IPS-18a (cell line): ENCODE data around the gene ARHGAP40.
A peak's percentile ranks its signal among the peaks of the same experiment; 100 is the strongest.

Experiments used
- H3K27ac ChIP-seq: one replicate; pipeline ENCODE4 v1.5.1; 2013; ENCODE audit warnings: low read length
- H3K27me3 ChIP-seq: one replicate; pipeline ENCODE4 v1.6.1; 2013; ENCODE audit warnings: mild to moderate bottlenecking, low read length; ENCODE audit not compliant: control insufficient read depth, insufficient read depth
- H3K36me3 ChIP-seq: one replicate; pipeline ENCODE4 v1.6.1; 2013; ENCODE audit warnings: low read depth, low read length; ENCODE audit not compliant: control insufficient read depth
- H3K4me1 ChIP-seq: one replicate; pipeline ENCODE4 v1.6.1; 2013; ENCODE audit warnings: low read depth, low read length; ENCODE audit not compliant: control insufficient read depth
- H3K4me3 ChIP-seq: one replicate; pipeline ENCODE4 v1.5.1; 2013; ENCODE audit warnings: low read length
- H3K9ac ChIP-seq: one replicate; pipeline ENCODE4 v1.6.1; 2013; ENCODE audit warnings: mild to moderate bottlenecking, low read length, moderate library complexity
- H3K9me3 ChIP-seq: one replicate; pipeline ENCODE4 v1.6.1; 2013; ENCODE audit warnings: low read depth, low read length; ENCODE audit not compliant: control insufficient read depth

The ARHGAP40 gene

DNA sequence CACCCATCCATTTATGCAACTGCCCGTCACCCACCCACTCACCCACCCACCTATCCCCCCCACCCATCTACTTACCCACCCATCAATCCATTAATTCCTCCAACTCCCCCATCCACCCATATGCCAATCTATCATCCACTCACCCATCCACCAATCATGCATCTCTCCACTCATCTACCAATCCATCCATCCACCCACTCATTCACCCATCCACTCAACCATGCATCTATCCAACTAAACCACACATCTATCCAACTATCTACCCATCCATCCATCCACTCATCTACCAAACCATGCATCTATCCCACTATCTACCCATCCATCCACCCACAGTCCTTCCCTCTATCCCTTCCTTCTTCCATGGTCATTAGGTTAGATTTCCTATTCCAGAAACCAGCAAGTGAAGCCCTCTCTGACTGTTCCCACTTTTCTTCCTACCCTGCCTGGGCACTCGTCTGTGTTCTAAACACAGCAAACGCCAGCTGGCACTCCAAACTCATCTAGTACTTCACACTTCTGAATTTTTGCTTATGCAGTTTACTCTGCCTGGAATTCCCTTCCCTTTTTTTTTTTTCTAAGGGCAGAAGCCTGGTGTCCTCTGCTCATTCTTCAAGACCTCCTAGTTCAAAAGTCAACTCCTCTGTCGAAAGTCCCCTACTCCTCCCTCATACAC, 43.1 kb downstream of the ARHGAP40 start:
- Histone ChIP-seq H3K4me3 (no peak overlapping the region), H3K4me1 (no peaks in the 10 kb centered on the region), H3K9ac (no peak overlapping the region), H3K27me3 (peaks cover 50% of the 10 kb centered on the region), H3K36me3 (no peaks in the 10 kb centered on the region), H3K27ac (no peak overlapping the region), H3K9me3 (no peaks in the 10 kb centered on the region)

DNA sequence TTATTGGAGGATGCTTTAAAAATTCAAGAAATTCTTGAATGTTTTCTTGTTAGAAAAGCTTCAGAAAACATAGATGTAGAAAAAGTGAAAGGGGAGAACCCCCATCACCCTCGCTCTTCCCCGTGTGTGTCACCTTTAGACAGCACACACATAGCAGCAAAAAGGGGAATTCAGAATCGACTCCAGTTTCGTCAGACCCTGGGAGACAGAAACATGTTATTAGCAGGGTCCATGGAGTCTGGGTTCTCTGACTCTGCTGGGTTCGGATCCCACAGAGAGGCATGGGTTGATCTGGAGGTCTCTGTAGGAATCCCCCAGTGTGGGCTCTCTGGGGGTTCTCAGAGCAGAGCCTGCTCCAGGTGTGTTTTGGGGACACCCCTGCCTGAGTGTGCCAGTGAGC, 43.7 kb downstream of the ARHGAP40 start:
- H3K36me3 ChIP-seq, result no peaks in the 10 kb centered on the region
- H3K27ac ChIP-seq, result no peak overlapping the region
- H3K9me3 ChIP-seq, result no peaks in the 10 kb centered on the region
- H3K4me1 ChIP-seq, result no peaks in the 10 kb centered on the region
- H3K27me3 ChIP-seq, result peaks cover 56% of the 10 kb centered on the region
- H3K9ac ChIP-seq, result no peak overlapping the region
- no peak overlapping the region for H3K4me3 ChIP-seq

DNA sequence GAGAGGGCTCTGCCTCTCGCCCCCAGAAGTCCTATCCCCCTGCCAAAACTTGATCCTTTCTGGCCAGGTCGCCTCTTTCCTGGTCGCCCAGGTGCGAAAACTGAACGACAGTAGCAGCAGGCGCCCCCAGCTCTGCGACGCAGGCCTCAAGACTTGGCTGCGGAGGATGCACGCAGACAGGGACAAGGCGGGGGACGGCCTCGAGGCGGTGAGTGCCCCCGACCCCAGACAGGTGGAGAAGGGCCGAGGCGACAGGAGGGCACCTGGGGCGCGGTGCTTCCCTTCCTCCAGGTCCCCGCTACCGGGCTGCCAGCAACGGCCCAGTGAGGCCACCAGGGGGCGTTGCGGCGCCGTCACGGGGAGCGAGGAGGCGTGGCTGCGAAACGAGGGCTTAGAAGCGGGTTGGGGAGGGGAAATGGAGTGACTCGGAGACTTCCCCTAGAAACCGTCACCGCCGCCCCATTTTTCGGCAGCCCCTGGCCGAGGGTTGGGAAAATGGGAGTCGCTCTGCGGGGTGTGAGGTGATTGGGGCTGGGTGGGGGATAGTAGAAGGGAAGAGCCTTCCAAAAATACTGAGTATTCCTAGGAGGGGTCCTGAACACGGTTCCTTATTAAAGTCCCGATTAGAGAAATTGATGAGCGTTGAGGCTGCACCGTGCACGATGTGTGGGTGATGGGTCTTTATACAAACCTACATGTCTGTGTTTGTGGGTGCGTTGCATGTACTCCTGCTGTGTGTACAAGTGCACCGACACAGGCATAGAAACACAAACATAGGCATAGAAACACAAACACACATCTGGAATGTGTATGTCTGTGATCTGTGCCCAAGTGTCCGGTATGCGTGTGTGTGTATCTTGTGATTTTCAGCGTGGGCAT, 44.6 kb downstream of the ARHGAP40 start:
- no peaks in the 10 kb centered on the region for H3K36me3 ChIP-seq
- H3K4me3 ChIP-seq, result peak overlapping the region; percentile 38
- no peaks in the 10 kb centered on the region for H3K9me3 ChIP-seq
- peaks cover 59% of the 10 kb centered on the region for H3K27me3 ChIP-seq
- no peak overlapping the region for H3K27ac ChIP-seq
- H3K9ac ChIP-seq, result no peak overlapping the region
- H3K4me1 ChIP-seq, result no peaks in the 10 kb centered on the region

DNA sequence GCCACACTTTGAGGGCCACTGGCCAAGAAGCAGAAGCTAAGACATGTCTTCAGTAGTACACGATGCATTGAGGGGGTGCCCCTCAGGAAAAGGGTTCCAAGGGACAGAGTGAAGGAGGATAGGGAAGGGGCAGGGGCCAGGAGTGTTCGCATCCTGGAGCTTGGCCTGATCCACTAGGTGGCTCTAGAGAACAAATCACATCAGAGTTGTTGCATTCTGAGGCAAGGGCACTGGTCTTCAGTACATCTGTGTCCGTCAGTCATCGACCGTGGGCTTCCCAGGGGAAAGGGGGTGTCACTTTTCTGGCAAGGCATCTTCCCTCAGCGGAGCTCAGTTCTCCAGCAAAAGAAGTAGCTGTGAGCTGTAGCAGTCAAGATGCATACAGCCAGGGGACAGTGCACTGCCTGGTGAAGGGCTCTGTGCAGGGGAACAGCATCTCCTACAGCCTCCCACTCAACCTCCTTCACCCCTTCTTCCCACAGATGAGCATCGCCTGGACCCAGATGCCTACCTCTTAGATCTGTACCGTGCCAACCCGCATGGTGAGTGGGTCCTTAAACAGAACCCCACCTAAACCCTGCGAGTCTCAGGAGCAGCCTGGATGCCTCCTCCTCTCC, 47.8 kb downstream of the ARHGAP40 start:
- no peaks in the 10 kb centered on the region for H3K9me3 ChIP-seq
- peaks cover 50% of the 10 kb centered on the region for H3K27me3 ChIP-seq
- no peak overlapping the region for H3K4me3 ChIP-seq

DNA sequence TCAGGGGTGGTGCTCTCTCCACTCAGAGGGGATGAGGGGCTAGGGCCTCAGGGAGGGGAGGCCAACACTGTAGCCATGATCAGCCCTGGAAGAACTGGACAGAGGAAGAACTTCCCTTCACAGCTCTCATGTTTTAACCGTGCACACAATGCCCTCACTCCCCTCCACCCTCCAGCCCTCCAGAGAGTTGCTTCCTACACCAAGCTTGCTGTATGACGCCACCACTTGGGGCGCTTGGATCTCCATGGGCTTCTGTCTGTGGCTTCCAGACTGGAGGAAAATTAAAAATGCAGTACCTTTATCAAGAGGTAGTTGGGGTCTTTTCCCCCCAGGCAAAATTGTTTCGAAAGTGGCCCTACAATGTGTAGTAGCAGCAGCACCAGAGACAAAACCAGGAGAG, 48.4 kb downstream of the ARHGAP40 start:
- Histone ChIP-seq H3K4me3 (no peak overlapping the region), H3K4me1 (no peaks in the 10 kb centered on the region), H3K27me3 (peaks cover 45% of the 10 kb centered on the region), H3K9ac (no peak overlapping the region), H3K36me3 (no peaks in the 10 kb centered on the region), H3K9me3 (no peaks in the 10 kb centered on the region), H3K27ac (no peak overlapping the region)

More for the DNA sequence above, 47.8 kb downstream of the ARHGAP40 start:
- Histone ChIP-seq H3K4me1 (no peaks in the 10 kb centered on the region), H3K27ac (no peak overlapping the region), H3K9ac (no peak overlapping the region), H3K36me3 (no peaks in the 10 kb centered on the region)

DNA sequence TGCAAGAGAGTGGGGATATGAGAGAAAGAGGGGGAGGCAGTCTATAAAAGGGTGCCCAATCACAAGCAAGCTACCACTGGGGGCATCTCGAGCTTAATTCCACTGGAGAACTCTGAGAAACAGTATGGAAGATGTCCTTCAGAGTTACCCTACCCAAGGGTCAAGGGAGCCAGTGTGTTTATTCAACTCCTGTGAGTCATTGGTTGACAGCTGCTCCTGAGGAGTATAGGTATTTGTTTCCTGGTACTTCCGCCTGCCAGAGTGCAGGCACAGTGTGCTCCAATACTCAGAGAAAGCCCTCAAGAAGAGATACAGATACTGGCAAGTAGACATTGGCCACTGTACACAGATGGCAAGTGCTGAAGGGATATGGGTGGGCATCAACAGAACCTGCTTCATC, 49.5 kb downstream of the ARHGAP40 start:
- Histone ChIP-seq H3K36me3 (no peaks in the 10 kb centered on the region), H3K9ac (no peak overlapping the region), H3K4me1 (no peaks in the 10 kb centered on the region), H3K4me3 (no peak overlapping the region), H3K27me3 (peaks cover 34% of the 10 kb centered on the region), H3K9me3 (no peaks in the 10 kb centered on the region), H3K27ac (no peak overlapping the region)

DNA sequence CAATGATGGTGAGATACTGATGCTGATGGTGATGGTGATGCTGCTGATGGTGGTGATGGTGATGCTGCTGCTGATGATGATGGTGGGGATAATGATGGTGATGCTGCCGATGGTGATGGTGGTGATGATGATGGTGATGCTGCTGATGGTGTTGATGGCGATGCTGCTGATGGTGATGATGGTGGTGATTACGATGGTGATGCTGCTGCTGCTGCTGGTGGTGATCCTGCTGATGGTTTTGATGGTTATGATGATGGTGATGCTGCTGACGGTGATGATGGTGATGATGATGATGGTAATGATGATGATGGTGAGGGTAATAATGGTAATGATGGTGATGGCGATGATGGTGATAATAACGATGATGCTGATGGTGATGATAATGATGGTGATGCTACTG, 50.0 kb downstream of the ARHGAP40 start:
- no peaks in the 10 kb centered on the region for H3K9me3 ChIP-seq
- H3K27ac ChIP-seq, result no peak overlapping the region
- H3K4me1 ChIP-seq, result no peaks in the 10 kb centered on the region
- H3K9ac ChIP-seq, result no peak overlapping the region
- H3K36me3 ChIP-seq, result no peaks in the 10 kb centered on the region
- H3K4me3 ChIP-seq, result no peak overlapping the region
- H3K27me3 ChIP-seq, result peaks cover 31% of the 10 kb centered on the region

DNA sequence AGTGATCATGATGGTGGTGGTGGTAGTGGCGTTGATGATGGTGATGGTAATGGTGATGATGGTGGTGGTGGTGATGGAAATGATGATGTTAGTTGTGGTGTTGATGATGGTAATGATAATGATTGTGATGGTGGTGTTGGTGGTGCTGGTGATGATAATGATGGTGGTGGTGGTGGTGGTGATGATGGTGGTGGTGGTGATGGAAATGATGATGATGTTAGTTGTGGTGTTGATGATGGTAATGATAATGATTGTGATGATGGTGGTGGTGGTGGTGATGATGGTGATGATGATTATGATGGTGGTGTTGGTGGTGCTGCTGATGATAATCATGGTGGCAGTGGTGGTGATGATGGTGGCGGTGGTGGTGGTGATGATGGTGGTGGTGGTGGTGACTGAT, 51.4 kb downstream of the ARHGAP40 start:
- H3K4me3 ChIP-seq, result no peak overlapping the region
- no peaks in the 10 kb centered on the region for H3K36me3 ChIP-seq
- H3K9me3 ChIP-seq, result no peaks in the 10 kb centered on the region
- peaks cover 20% of the 10 kb centered on the region for H3K27me3 ChIP-seq
- no peak overlapping the region for H3K9ac ChIP-seq
- no peak overlapping the region for H3K27ac ChIP-seq
- H3K4me1 ChIP-seq, result no peaks in the 10 kb centered on the region

DNA sequence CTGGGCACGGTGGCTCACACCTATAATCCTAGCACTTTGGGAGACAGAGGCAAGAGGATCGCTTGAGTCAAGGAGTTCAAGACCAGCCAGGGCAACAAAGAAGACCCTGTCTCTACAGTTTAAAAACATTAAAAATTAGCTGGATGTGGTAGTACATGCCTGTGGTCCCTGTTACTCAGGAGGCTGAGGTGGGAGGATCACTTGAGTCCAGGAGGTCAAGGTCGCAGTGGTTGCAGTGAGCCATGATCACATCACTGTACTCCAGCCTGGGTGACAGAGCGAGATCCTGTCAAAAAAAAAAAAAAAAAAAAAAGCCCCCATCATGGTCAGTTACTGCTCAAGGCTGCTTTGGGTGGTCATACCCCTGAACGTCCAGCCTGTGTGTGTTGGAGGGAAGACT, 55.8 kb downstream of the ARHGAP40 start:
- H3K4me3 ChIP-seq, result no peak overlapping the region
- H3K9me3 ChIP-seq, result no peaks in the 10 kb centered on the region
- no peaks in the 10 kb centered on the region for H3K36me3 ChIP-seq
- H3K9ac ChIP-seq, result no peak overlapping the region
- H3K27ac ChIP-seq, result no peak overlapping the region
- peaks cover 8% of the 10 kb centered on the region for H3K4me1 ChIP-seq
- H3K27me3 ChIP-seq, result peaks cover 7% of the 10 kb centered on the region

DNA sequence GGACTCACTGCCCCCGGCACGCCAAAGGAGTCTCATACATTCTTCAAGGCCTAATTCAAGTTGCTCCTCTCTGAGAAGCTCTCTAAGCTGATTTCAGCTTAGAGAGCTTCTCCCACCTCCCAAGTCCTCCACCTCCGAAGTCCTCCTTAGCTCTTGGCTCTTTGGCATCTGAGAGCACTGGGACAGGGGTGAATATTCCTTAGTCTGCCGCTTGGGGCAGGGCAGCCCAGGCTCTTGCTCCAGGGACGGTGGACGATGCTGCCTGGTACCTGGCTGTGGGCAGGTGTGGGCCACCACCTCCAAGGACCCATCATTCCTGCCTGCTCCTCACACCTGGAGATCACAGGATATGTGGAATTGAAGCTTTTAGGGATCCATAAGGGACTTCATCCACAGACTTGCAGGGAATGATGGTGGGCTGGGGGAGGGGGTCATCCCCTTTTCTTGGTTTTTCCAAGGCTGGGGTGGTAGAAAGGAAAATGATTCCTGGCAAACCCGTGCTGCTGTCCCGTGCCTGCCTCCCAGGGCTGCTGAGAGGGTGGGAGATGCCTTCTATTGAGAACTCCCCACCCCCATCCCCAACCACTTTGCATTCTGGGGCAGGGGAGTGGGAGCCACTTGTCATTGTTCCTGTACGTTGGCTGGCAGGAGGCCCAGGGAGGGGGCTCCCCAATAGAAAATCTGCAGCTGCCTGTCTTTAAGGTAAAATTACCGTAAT, 57.4 kb downstream of the ARHGAP40 start:
- Histone ChIP-seq H3K4me1 (peaks cover 8% of the 10 kb centered on the region), H3K9ac (no peak overlapping the region), H3K9me3 (no peaks in the 10 kb centered on the region), H3K4me3 (no peak overlapping the region), H3K27me3 (peaks cover 7% of the 10 kb centered on the region), H3K36me3 (no peaks in the 10 kb centered on the region), H3K27ac (no peak overlapping the region)

DNA sequence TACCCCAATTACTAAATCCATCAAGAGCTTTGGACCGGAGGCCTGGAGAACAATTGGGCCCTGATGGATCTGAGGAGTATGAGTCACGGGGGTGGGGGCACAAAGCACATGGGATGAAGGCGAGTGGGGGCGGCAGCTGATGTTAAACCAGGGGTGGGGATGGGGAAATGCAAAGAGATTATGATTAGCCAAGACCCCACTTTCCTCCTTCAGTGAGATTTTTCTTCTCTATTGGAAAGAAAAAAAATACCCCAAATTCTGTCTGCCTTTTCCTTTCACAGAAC, 57.9 kb downstream of the ARHGAP40 start:
- Histone ChIP-seq H3K9ac (no peak overlapping the region), H3K4me3 (no peak overlapping the region), H3K27me3 (peaks cover 7% of the 10 kb centered on the region), H3K27ac (no peak overlapping the region), H3K36me3 (no peaks in the 10 kb centered on the region), H3K4me1 (peaks cover 8% of the 10 kb centered on the region), H3K9me3 (no peaks in the 10 kb centered on the region)
